H1 (cell line): Measurements from ENCODE around the gene DISP3. TPM values are rescaled to one million over a fixed set of nuclear protein-coding genes. Genes with fewer than 3 reads are reported as not detected.

Experiments
- BCL11A ChIP-seq, 2 experiments: IDR thresholded peaks; one replicate each; pipeline ENCODE4 v1.6.1; 2011; ENCODE audit warnings: low read depth in 2 of 2, low read length in 2 of 2, mild to moderate bottlenecking in 2 of 2
- CHD2 ChIP-seq: IDR thresholded peaks from 2 replicates; pipeline ENCODE4 v1.6.1; 2012; ENCODE audit warnings: low read length, improper control_type of control experiment
- SP4 ChIP-seq: IDR thresholded peaks from 2 replicates; pipeline ENCODE4 v1.6.1; 2012; ENCODE audit warnings: low read length, inconsistent platforms
- TAF7 ChIP-seq: optimal IDR thresholded peaks from 2 replicates; pipeline ENCODE3; 2011; ENCODE audit warnings: low read depth, mild to moderate bottlenecking, inconsistent platforms, low read length, moderate library complexity, borderline replicate concordance
- TEAD4 ChIP-seq: IDR thresholded peaks from 2 replicates; pipeline ENCODE4 v1.6.1; 2012; ENCODE audit warnings: low read depth, low read length, inconsistent platforms, mixed read lengths
- polyA plus RNA-seq, 7 experiments: library from polyadenylated mRNA; depleted of rRNA in 3 of 7; stranded (reverse) in 5 of 7; unstranded in 2 of 7; fragments of >200 nt in 5 of 7; fragments of 200-250 nt in 2 of 7; gene quantifications; 1 replicate in 5 of 7; 2 replicates in 1 of 7; 4 replicates in 1 of 7; pipeline versions ENCODE4 v1.2.1 to v1.2.3, GENCODE V29; 2011 to 2013; ENCODE audit warnings: missing spikeins in 2 of 7, mixed read lengths in 2 of 7
- total RNA-seq: library from RNA; stranded (reverse); fragmentation: NEBNext Ultra II Directional; extraction: Animal tissue kit (Norgen Biotek cat#: 25700); gene quantifications from 2 replicates; pipeline ENCODE4 v1.2.1, GENCODE V29; 2021

Gene DISP3
- total and polyA plus RNA-seq, 2 of the 8 experiments (the other 6 are each of a cell fraction or from before 2014, with no cell fraction given): 3.4 to 4.6 TPM

DNA sequence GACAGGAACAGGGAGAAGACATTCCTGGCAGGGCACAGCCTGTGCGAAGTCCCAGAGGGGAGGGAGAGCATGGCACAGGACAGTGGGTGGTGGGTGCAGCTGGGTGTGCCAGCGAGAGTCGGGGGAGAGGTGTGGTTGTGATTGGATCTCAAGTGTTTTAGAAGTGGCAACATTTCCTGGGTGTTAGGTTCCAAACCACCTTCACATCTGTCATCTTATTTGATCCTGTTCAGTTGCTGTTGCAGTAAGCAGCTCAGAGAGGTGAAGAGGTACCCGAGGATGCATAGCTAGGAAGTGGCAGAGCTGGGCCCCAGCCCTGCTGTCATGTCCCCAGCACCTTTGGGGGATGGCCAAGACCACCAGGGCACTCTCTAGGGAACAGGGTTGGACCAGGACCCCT, 22.0 kb upstream of the DISP3 start (continued):
- TF ChIP-seq BCL11A (IDR thresholded peaks at IDR 0.05; ENCODE audit: low read depth in 2 of 2, low read length in 2 of 2) (no peak), CHD2 (no peak), TAF7 (no peak), SP4 (no peak), TEAD4 (no peak)
- TF ChIP-seq, all 59 proteins: peak for 0
